ENCODE results near the gene WNK1.
"Not testable (repeated sequence)": the region's sequence is repeated elsewhere in the genome, so short reads cannot be mapped to it uniquely, and the experiment has no call there.

Gene WNK1

GRCh38 chr12:751999-752694 lies at the start of gene WNK1:
TSS of gene WNK1 (plus strand) at chr12:752579. CDS start at chr12:753566, 987 bp downstream.
- peak; percentile 99 for DNase-seq

- DNase-seq: peak; percentile 56
These were observed 47.7 kb upstream of the WNK1 start for GRCh38 chr12:704516-705242.

GRCh38 chr12:708084-708483 lies 44.3 kb upstream of the WNK1 start:
- DNase-seq: not testable (repeated sequence)

DNA sequence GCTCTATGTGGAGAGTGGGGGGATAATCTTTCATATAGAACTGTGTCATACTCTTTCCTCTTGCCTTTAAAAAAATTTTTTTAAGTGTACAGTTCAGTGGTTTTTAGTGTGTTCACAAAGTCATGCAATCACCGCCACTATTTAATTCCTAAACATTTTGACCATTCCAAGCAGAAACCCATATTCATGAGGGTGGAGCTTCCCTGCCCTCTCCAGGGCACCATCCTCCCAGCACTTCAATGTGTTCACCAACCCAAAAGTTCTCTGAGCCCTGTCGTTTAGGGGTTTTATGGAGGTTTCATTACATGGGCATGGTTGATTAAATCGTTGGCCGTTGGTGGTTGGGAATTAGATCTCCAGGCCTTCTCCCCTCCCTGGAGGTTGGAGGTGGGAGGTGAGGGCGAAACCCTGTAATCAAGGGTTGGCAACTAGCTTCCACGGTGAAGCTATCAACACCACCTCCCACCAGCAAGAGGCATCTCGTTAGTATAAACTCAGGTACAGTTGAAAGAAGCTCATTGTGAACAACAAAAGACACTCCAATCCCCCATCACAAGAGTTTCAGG lies 42.8 kb upstream of the WNK1 start:
- no peak for DNase-seq

GRCh38 chr12:712172-712863 lies 40.1 kb upstream of the WNK1 start:
- peak; percentile 28 for DNase-seq

DNA sequence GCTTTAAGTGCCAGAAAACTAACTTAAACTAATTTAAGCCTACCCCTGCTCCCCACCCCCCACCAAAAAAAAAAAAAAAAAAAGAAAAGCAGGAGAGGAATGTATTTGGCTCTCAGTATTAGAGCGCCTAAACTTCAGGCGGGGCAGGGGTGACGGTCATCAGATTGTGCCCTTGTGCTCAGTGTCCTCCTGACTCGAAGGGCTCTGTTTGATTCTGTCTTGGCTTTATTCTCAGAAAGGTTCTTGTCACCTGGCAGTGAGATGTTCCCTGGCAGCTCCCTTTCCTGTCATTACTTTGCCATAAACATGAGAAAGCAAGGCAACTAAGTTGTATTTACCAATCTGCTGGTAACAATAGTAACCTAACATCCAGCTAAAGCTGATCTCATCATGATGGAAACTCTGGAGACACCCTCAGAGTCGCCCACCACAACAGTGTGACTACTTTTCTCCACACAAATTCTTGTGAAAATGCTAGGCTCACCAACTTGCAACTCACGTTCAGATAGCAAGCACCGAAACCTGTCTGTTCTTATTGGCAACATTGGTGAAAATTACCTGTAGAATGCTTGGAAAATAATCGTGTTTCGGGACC lies 39.0 kb upstream of the WNK1 start:
- DNase-seq: peak; percentile 46

DNA sequence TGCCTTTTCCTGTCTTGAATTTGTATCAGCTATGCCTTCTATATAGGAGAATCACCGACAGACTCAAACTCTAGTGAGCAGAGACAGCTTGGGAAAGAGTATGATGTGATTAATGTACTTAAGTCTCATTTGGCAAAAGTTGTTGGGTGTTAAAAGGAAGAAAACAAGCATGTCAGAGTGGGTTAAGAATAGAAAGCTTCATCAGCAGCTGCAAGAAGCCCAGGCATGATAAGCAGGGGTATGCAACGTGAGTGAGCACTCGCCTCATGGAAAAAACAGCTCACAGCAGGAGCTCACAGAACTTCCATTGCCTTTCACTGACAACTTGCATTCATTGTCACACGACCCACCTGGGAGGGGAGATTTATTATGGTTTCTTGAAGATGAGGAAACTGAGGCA lies 35.9 kb upstream of the WNK1 start:
- DNase-seq: peak; percentile 33

GRCh38 chr12:718756-719102 lies 33.6 kb upstream of the WNK1 start:
- no peak for DNase-seq

DNA sequence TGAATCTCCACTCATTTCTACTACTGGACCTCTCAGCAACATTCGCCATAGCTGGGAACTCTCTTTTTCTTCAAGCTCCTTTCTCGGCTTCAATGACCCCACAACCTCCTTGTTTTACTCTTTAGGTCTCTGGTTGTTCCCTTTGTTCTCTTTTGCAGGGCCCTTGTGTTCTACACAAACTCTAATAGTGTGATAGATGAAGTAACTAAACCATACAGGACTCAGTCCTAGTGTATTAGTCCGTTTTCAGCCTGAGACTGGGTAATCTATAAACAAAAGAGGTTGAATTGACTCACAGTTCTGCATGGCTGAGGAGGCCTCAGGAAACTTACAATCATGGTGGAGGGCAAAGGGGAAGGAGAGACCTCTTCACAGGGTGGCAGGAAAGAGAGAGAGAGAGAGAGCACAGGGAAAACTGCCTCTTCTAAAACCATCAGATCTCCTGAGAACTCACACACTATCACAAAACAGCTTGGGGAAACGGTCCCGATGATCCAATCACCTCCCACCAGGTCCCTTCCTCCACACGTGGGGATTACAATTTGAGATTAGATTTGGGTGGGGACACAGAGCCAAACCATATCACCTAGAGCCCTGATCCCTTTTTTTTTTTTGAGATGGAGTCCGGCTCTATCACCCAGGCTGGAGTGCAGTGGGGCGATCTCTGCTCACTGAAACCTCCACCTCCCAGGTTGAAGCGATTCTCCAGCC lies 32.0 kb upstream of the WNK1 start:
- DNase-seq: no peak

- DNase-seq: peak; percentile 61
These were observed 28.1 kb upstream of the WNK1 start for GRCh38 chr12:724194-724855.

- no peak for DNase-seq
These were observed 27.3 kb upstream of the WNK1 start for GRCh38 chr12:725076-725475.

GRCh38 chr12:726281-727140 lies 25.9 kb upstream of the WNK1 start:
- DNase-seq: no peak

DNA sequence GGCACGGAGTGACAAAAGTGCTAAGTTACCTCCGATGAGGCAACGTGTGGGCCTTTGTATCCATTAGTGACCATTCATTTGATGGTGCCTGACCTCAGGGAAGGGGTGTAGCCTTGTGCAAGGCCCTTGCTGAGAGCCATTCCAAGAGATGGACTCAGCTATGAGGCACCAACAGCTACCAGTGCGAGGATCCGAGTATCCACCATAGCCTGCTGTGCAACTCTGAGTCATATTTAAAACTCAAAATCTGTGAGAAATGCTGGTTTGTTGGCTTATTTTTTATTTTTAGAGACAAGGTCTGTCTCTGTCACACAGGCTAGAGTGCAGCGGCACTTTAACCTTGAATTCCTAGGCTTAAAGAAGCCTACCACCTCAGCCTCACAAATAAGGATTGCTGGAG lies 25.1 kb upstream of the WNK1 start:
- DNase-seq: no peak

- peak; percentile 70 for DNase-seq
These were observed 23.6 kb upstream of the WNK1 start for GRCh38 chr12:728781-729180.

DNA sequence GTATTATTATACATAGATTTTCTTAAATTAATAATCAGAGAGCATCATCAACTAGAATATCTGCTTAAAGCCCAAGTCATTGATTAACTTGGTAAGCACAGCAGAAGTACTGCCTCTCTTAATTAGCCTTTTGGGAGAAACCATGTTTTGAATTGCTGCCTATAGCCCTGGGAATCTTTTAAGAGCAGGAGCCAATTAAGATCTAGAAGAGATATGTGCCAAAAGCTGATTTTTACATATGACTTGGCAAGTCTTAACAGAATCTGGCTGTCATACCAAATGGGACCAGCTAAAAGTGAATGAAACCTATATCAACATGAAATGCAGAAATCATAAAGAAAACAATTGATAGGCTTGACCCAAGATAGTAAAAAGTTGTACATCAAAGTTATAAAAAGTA lies 23.2 kb upstream of the WNK1 start:
- no peak for DNase-seq

DNA sequence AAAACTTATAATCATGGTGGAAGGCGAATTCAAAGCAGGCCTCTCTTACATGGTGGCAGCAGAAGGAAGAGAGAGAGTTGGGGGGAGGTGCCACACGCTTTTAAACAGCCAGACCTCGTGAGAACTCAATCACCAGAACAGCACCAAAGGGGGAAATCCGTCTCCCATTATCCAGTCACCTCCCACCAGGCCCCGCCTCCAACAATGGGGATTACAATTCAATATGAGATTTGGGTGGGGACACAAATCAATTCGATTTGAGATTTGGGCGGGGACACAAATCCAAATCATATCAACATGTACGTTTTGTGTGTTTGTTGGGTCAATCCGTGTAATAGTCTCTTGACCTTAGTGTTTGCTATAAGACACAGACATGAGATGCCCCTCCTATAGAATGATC lies 21.8 kb upstream of the WNK1 start:
- no peak for DNase-seq

DNA sequence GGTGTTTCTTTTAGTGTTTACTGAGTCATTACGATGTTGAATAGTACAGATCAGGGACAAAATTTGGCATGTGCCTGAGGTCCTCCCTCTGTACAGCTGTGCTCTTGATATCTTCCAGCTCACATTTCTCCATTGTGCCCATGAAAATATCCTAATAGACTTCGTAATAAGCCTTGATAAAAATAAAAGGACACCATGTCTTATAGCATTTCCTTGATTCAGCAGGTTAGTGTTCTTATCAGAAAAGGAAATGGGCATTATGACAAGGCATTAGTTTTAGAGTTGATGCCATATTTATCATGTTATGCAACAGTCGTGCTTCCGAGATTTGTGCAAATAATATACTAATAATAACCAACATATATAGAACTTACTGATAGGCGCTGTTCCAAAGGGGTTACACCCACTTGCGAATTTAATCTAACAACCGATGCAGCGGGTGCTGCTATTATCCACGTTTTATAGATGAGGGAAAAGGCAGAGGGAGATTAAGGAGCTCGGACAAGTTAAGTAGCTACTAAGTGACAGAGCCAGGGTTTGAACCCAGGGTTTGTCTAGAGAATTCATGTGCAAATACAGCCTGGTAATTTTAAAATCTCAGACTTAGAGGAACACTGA lies 15.1 kb upstream of the WNK1 start:
- DNase-seq: no peak

- no peak for DNase-seq
These were observed 13.7 kb upstream of the WNK1 start for GRCh38 chr12:738712-739111.

DNA sequence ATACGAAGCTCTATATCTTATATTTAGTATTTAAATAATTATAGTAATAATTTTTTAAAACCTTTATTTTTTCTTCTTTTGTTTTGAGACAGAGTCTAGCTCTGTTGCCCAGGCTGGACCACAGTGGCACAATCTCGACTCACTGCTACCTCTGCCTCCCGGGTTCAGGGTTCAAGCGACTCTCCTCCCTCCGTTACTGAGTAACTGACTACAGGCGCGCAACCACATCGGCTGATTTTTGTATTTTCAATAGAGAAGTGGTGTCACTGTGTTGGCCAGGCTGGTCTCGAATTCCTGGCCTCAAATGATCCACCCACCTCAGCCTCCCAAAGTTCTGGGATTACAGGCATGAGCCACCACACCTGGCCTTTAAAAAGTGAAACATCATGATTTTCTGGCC lies 13.0 kb upstream of the WNK1 start:
- DNase-seq: no peak

DNA sequence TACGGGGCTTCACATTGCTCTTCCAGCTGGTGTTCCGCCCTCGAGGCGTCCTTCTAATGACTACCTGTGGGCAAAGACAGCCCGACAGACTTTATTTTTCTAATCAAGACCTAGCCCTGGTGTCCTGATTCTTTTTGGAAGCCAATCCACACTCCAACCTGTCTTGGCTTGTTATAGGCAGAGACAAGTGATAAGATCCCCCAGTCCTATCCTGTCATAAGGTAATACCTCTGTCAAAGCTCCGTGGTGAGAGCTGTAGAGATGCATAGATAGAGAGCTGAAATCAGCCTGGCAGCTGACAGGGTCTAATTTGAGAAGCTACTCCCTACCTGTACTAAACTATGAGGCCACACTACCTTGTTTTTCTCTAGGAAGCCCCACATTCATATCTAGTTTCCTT lies 11.5 kb upstream of the WNK1 start:
- no peak for DNase-seq

All from activated CD4-positive, alpha-beta T cell treated with anti-CD3 and anti-CD28 coated beads, Interleukin-10, Interleukin-2, amounts not matched to agents 100 ng/mL and 50 ng/mL, durations not matched to agents 16 hours and 8 hours (primary cell).